ENCODE data around the gene EIF4A2.
"Not testable (repeated sequence)": the region's sequence is repeated elsewhere in the genome, so short reads cannot be mapped to it uniquely, and the experiment has no call there.

EIF4A2 gene

DNA sequence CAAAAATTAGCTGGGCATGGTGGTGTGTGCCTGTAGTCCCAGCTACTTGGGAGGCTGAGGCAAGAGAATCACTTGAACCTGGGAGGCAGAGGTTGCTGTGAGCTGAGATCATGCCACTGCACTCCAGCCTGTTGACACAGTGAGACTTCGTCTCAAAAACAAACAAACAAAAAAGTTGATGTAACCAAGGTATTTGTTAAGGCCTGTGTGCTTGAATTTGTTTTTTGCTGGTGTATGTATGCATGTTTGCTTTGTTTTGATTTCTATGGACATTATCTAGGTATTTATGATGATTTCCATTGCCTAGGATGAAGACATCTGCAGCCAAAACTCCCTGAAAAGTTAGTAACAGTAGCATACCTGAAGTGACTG is 39.0 kb downstream of the EIF4A2 start:
- DNase-seq: not testable (repeated sequence)

- no peak for DNase-seq
Measured at GRCh38 chr3:186823386-186823785, 40.0 kb downstream of the EIF4A2 start.

DNA sequence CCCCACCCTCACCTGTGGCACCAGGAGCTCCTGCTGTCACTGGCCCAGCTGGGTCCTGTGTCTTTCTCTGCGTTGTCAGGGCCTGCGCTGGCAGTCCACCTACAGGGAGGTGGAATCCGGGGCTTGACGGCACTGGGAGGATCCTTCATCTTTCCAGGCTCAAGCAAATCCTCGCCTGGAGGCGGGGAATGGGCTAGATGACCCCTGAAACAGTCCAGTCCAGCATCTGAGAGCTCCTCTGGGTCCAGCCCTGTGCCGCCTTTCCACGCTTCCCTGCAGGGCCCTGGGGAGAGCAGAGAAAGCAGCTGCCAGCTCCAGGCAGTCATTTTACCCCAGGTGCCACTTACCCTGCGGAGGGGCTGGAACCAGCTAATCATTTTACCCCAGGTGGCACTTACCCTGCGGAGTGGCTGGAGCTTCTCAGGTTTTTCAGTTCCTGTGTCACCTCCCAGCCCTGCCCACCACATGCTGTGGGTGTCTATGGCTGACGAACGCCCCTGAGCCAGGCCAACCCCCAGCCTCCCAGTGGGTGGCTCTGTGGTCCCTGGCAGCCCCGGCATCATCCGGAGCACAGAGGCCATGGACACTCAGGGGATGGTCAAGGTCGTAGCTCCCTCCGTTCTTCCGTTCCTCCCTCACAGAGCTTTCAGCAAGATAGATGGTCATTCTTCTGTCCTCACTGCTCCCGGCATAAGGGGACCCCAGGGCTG is 41.2 kb downstream of the EIF4A2 start:
- no peak for DNase-seq

- peak; percentile 58 for DNase-seq
Measured at GRCh38 chr3:186825294-186825821, 42.0 kb downstream of the EIF4A2 start.

DNA sequence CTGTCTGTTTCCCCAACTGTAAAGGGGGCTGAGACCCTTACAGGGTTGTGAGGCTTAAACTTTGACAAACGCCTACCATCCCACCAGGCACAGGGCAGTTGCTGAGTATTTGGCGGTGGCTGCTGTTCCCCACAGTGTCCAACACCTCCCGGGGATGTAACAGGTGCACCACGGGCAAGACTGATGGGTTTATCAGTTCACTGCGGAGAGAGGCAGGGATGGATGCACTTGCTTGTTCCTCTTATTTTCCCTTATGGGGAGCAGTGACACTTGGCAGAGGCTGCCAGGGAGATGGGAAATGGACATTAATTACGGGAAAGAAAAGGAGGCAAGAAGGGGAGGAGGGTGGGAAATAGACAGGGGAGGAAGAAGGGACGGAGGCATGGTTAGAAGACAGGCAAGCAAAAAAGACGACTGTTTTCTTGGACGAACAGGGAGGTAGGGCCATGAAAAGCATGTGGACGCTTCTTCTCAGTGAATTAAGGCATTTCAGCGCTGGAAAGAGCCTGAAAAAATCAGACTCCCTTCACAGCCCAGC is 42.6 kb downstream of the EIF4A2 start:
- DNase-seq: no peak

DNA sequence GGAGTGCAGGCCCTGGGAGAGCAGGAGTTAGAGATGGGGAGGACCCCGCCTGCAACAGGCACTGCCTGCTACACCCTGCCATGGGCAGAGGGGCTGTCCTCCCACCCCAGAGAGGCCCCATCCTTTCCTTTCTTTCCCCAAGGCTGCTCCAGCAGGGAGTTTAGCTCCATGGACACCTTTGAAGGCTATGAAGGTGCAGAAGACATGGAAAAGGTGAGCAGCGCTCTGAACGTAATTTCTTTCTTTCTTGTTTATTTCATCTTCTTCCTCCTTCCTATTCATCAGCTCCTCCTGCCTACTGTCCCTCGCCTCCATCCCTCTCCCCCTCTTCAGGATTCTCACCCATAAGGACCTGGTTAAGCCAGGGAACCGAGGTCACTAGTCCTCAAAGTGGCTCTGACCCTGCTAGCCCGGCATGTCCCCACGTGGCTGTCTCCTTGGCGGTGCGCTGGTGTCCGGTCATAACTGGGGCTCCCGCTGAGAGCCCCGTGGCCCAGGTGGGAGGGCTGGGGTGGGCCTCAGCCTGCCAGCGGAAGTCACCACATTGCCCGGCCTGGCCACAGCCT is 43.1 kb downstream of the EIF4A2 start:
- DNase-seq: peak; percentile 30

GRCh38 chr3:186826976-186827857 is 43.8 kb downstream of the EIF4A2 start:
- DNase-seq: peak; percentile 89

GRCh38 chr3:186828340-186828739 is 45.0 kb downstream of the EIF4A2 start:
- no peak for DNase-seq

DNA sequence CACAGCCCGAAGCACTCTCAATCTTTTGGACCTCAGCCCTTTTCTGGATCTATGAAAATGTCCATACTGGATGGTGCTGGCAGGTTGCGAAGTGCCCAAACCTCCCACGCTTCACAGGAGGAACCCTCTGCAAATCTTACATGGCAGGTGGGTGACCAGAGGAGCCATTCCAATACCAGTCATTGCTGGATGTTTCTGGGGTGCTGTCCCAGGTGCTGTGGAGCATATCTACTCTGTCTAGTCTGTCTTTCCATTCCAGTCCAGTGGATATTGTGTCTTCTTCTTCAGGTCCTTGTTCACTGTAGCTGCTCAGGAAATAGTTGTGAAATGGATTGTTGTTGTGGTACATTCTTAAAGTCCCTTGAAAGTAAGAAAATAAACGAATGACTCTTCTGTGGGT is 48.4 kb downstream of the EIF4A2 start:
- no peak for DNase-seq

DNA sequence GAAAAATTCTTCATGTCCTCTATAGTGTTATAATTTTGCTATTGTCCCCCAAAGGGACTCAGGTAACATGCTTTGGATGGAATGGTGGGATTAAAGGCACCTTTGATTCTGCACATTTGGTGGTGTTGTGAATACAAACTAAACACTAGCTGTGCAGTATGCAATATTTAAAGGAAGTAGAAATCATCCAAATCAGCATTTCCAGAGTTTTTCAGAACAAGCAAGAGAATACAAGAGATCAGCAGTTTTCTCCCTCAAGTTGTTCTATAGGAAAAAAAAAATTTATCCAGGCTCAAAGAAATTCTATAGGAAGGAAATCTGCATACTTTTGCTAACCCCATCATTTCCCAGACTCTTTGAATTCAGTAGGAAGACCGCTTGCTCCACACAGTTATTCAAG is 48.9 kb downstream of the EIF4A2 start:
- DNase-seq: no peak

Measured in activated CD4-positive, alpha-beta T cell treated with anti-CD3 and anti-CD28 coated beads, Interleukin-2, amount 50 U/mL, for 16 hours (primary cell).